Activated CD8-positive, alpha-beta T cell treated with anti-CD3 and anti-CD28 coated beads for 36 hours (primary cell): ENCODE results near the gene MGRN1. TPM values are rescaled to one million over a fixed set of nuclear protein-coding genes. Genes with fewer than 3 reads are reported as not detected.

Experiments
- ATAC-seq: fragments of 200-7000 bp; cut with Tn5 transposase; one replicate; pipeline ENCODE4 v1.10.0; 2021; ENCODE audit warnings: mild to moderate bottlenecking, moderate library complexity
- CTCF ChIA-PET: fragments of 350-600 bp; sonication (Branson Sonifier 250); formaldehyde crosslinking; loops from one replicate; lab custom pipeline; 2021; ENCODE audit warnings: antibody characterized with exemption; lab: Charles Lee
- POLR2A ChIA-PET: fragments of 350-600 bp; sonication (Branson Sonifier 250); formaldehyde crosslinking; loops from one replicate; lab custom pipeline; 2021; ENCODE audit warnings: antibody characterized with exemption; lab: Charles Lee
- DNase-seq: peaks from one replicate; pipeline ENCODE4 v3.0.0-alpha.2; 2020
- H3K27ac Mint-ChIP-seq: one replicate; pipeline ENCODE4 v1.8.0; 2021; ENCODE audit warnings: mild to moderate bottlenecking, mixed read lengths
- H3K27me3 Mint-ChIP-seq: one replicate; pipeline ENCODE4 v1.8.0; 2021; ENCODE audit warnings: mixed read lengths
- H3K36me3 Mint-ChIP-seq: one replicate; pipeline ENCODE4 v1.8.0; 2021; ENCODE audit warnings: low read depth, mixed read lengths
- H3K4me1 Mint-ChIP-seq: one replicate; pipeline ENCODE4 v1.8.0; 2021; ENCODE audit warnings: low read depth, mixed read lengths
- H3K4me3 Mint-ChIP-seq: one replicate; pipeline ENCODE4 v1.8.0; 2021; ENCODE audit warnings: mild to moderate bottlenecking, moderate library complexity, mixed read lengths
- H3K9me3 Mint-ChIP-seq: one replicate; pipeline ENCODE4 v1.8.0; 2021; ENCODE audit warnings: mixed read lengths
- CTCF ChIP-seq: fragments of 200-600 bp; IDR thresholded peaks from one replicate; pipeline ENCODE4 v1.8.0; 2022; ENCODE audit warnings: antibody characterized with exemption, mild to moderate bottlenecking
- intact Hi-C: fragments of 100-400 bp; cut with micrococcal nuclease; formaldehyde crosslinking; loops from one replicate; pipeline ENCODE4 v1.10.0; 2022
- total RNA-seq, 2 experiments: library from RNA; stranded (reverse); gene quantifications; one replicate each; pipeline ENCODE4 v1.2.3, GENCODE V29; 2021

MGRN1 gene
- total RNA-seq, 2 experiments from 2014 or later = 67.6 to 70.8 TPM

- no peak overlapping the region for H3K27ac Mint-ChIP-seq
- intact Hi-C loops = no loop called here
- H3K9me3 Mint-ChIP-seq = no peaks in the 10 kb centered on the region
- no peaks in the 10 kb centered on the region for H3K27me3 Mint-ChIP-seq
- peaks cover 4% of the 10 kb centered on the region for H3K4me1 Mint-ChIP-seq
- no peak for TF ChIP-seq CTCF
- ATAC-seq = no peak
- no peak for DNase-seq
- CTCF ChIA-PET = interaction anchor here (0.8 kb wide), 1 partner anchor 9 kb away, joined by 3 read pairs; no protein-coding TSS in a partner anchor
- peaks cover 4% of the 10 kb centered on the region for H3K36me3 Mint-ChIP-seq
- POLR2A ChIA-PET = no interaction called here
- no peak overlapping the region for H3K4me3 Mint-ChIP-seq
Measured at GRCh38 chr16:4686497-4687210, 62.0 kb downstream of the MGRN1 start.

GRCh38 chr16:4687416-4687815 is 62.8 kb downstream of the MGRN1 start:
- Mint-ChIP-seq H3K27me3 (no peaks in the 10 kb centered on the region), H3K4me1 (peaks cover 5% of the 10 kb centered on the region), H3K4me3 (no peak overlapping the region), H3K27ac (no peak overlapping the region), H3K36me3 (peaks cover 2% of the 10 kb centered on the region), H3K9me3 (no peaks in the 10 kb centered on the region)
- no peak for ATAC-seq
- ChIA-PET POLR2A (no interaction called here), CTCF (no interaction called here)
- no peak for DNase-seq
- intact Hi-C loops = no loop called here
- no peak for TF ChIP-seq CTCF

- Mint-ChIP-seq H3K36me3 (peaks cover under 1% of the 10 kb centered on the region), H3K4me3 (no peak overlapping the region), H3K27me3 (no peaks in the 10 kb centered on the region), H3K4me1 (peaks cover 6% of the 10 kb centered on the region), H3K9me3 (no peaks in the 10 kb centered on the region), H3K27ac (no peak overlapping the region)
- DNase-seq (no peak), ATAC-seq (no peak)
- intact Hi-C loops = no loop called here
- CTCF ChIA-PET = no interaction called here
- POLR2A ChIA-PET = no interaction called here
- TF ChIP-seq CTCF = no peak
Measured at GRCh38 chr16:4687946-4688673, 63.5 kb downstream of the MGRN1 start.

GRCh38 chr16:4688674-4689045 is 64.0 kb downstream of the MGRN1 start:
- H3K27ac Mint-ChIP-seq = no peak overlapping the region
- intact Hi-C loops = no loop called here
- no peaks in the 10 kb centered on the region for H3K9me3 Mint-ChIP-seq
- DNase-seq (no peak), ATAC-seq (no peak)
- no peaks in the 10 kb centered on the region for H3K27me3 Mint-ChIP-seq
- POLR2A ChIA-PET = no interaction called here
- H3K4me1 Mint-ChIP-seq = peaks cover 6% of the 10 kb centered on the region
- no peaks in the 10 kb centered on the region for H3K36me3 Mint-ChIP-seq
- CTCF ChIA-PET = no interaction called here
- no peak for TF ChIP-seq CTCF
- H3K4me3 Mint-ChIP-seq = no peak overlapping the region

- ATAC-seq (no peak), DNase-seq (no peak)
- Mint-ChIP-seq H3K4me3 (no peak overlapping the region), H3K27me3 (no peaks in the 10 kb centered on the region), H3K27ac (no peak overlapping the region), H3K36me3 (no peaks in the 10 kb centered on the region), H3K4me1 (peaks cover 6% of the 10 kb centered on the region), H3K9me3 (no peaks in the 10 kb centered on the region)
- intact Hi-C loops = no loop called here
- no peak for TF ChIP-seq CTCF
- ChIA-PET CTCF (no interaction called here), POLR2A (no interaction called here)
Measured at GRCh38 chr16:4689091-4689671, 64.6 kb downstream of the MGRN1 start.
